GM12872 (cell line): ENCODE data around the gene FNDC11.

ENCODE experiments used
- TF ChIP-seq, protein P1 (sequence below): IDR thresholded peaks from 3 replicates; pipeline ENCODE4 v1.5.1; 2011; ENCODE audit warnings: low read depth, mild to moderate bottlenecking, low read length, moderate library complexity; ENCODE audit not compliant: insufficient read depth

Gene FNDC11

GRCh38 chr20:63520934-63521601 is 32.9 kb upstream of the FNDC11 start:
- TF ChIP-seq, protein P1, sequence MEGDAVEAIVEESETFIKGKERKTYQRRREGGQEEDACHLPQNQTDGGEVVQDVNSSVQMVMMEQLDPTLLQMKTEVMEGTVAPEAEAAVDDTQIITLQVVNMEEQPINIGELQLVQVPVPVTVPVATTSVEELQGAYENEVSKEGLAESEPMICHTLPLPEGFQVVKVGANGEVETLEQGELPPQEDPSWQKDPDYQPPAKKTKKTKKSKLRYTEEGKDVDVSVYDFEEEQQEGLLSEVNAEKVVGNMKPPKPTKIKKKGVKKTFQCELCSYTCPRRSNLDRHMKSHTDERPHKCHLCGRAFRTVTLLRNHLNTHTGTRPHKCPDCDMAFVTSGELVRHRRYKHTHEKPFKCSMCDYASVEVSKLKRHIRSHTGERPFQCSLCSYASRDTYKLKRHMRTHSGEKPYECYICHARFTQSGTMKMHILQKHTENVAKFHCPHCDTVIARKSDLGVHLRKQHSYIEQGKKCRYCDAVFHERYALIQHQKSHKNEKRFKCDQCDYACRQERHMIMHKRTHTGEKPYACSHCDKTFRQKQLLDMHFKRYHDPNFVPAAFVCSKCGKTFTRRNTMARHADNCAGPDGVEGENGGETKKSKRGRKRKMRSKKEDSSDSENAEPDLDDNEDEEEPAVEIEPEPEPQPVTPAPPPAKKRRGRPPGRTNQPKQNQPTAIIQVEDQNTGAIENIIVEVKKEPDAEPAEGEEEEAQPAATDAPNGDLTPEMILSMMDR, result 0 out of 3 replicates have a peak, but pooled peaks have one; percentile 23

DNA sequence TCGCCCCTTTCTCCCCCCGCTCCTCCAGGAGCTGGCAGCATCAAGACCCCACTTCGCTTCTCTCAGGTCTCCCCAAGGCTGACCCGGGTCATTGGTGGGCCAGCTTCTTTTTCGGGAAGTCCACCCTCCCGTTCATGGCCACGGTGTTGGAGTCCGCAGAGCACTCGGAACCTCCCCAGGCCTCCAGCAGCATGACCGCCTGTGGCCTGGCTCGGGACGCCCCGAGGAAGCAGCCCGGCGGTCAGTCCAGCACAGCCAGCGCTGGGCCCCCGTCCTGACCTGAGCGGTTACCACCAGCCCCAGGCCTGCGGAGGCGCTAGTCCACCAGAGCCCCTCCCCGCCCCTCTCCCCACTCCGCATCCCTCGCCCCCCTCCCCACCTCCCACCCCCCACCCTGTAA is 32.4 kb upstream of the FNDC11 start:
- TF ChIP-seq, protein P1, result no peak

GRCh38 chr20:63522091-63522868 is 31.7 kb upstream of the FNDC11 start:
- TF ChIP-seq, protein P1, result no peak

- TF ChIP-seq, protein P1, result no peak
Observed at GRCh38 chr20:63522981-63523611, 30.9 kb upstream of the FNDC11 start.

- TF ChIP-seq, protein P1, result no peak
Observed at GRCh38 chr20:63525185-63525584, 28.8 kb upstream of the FNDC11 start.

DNA sequence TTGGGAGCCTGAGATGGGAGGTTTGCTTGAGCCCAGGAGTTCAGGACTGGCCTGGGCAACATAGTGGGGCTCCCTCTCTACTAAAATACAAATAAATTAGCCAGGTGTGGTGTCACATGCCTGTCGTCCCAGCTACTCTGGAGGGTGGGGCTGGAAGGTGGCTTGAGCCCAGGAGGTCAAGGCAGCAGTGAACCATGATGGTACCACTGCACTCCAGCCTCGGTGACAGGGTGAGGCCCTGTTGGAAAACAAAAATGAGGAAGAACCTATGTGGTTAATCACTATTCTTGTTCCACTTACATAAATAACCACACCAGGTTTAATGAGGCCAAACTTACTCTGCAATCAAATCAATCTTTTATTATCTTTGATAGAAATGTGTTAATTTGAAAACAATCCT is 28.0 kb upstream of the FNDC11 start:
- TF ChIP-seq, protein P1, result no peak

DNA sequence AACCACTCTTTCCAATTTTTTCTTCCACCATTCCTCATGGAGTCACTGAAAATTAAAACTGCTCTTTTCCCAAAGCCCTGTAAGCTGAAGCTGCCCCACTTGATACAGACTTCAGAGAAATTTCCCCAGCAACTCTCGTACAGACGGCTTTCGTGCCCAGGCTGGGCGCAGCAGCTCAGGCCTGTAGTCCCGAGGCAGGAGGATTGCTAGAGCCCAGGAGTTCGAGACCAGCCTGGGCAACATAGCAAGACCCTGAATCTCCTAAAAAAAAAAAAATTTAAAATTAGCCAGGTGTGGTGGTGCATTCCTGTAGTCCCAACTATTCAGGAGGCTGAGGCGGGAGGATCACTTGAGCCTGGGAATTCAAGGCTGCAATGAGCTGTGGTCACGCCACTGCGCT is 26.8 kb upstream of the FNDC11 start:
- TF ChIP-seq, protein P1, result no peak
